HG03565 (cell line): ENCODE measurements around the gene CCR5.
"Not testable (repeated sequence)": the region's sequence is repeated elsewhere in the genome, so short reads cannot be mapped to it uniquely, and the experiment has no call there.

Experiments used
- ATAC-seq: cut with Tn5 transposase; IDR thresholded peaks from one replicate; pipeline ENCODE4 v1.9.1; 2021; ENCODE audit warnings: mild to moderate bottlenecking, moderate library complexity; ENCODE audit not compliant: unreplicated experiment

Gene CCR5

GRCh38 chr3:46383211-46383950 lies 12.6 kb downstream of the CCR5 start:
- no peak for ATAC-seq

GRCh38 chr3:46383951-46384330 lies 13.2 kb downstream of the CCR5 start:
- ATAC-seq = no peak

GRCh38 chr3:46386205-46386604 lies 15.5 kb downstream of the CCR5 start:
- ATAC-seq = no peak

- ATAC-seq = not testable (repeated sequence)
Measured at GRCh38 chr3:46388847-46389246, 18.1 kb downstream of the CCR5 start.

GRCh38 chr3:46389306-46389705 lies 18.6 kb downstream of the CCR5 start:
- ATAC-seq = no peak

- not testable (repeated sequence) for ATAC-seq
Measured at GRCh38 chr3:46391526-46391925, 20.8 kb downstream of the CCR5 start.

GRCh38 chr3:46393011-46393410 lies 22.3 kb downstream of the CCR5 start:
- no peak for ATAC-seq

- ATAC-seq = no peak
Measured at GRCh38 chr3:46393554-46394434, 23.0 kb downstream of the CCR5 start.

GRCh38 chr3:46395210-46395661 lies 24.5 kb downstream of the CCR5 start:
- no peak for ATAC-seq

- ATAC-seq = no peak
Measured at GRCh38 chr3:46395766-46396530, 25.2 kb downstream of the CCR5 start.

GRCh38 chr3:46397111-46397510 lies 26.4 kb downstream of the CCR5 start:
- no peak for ATAC-seq

GRCh38 chr3:46398186-46398955 lies 27.6 kb downstream of the CCR5 start:
- no peak for ATAC-seq

- ATAC-seq = no peak
Measured at GRCh38 chr3:46399098-46399497, 28.4 kb downstream of the CCR5 start.

GRCh38 chr3:46399557-46399956 lies 28.8 kb downstream of the CCR5 start:
- no peak for ATAC-seq

- ATAC-seq = no peak
Measured at GRCh38 chr3:46400000-46400734, 29.4 kb downstream of the CCR5 start.

GRCh38 chr3:46400846-46401245 lies 30.1 kb downstream of the CCR5 start:
- ATAC-seq = no peak

GRCh38 chr3:46401579-46401978 lies 30.8 kb downstream of the CCR5 start:
- ATAC-seq = no peak

GRCh38 chr3:46402902-46403301 lies 32.2 kb downstream of the CCR5 start:
- not testable (repeated sequence) for ATAC-seq

- ATAC-seq = no peak
Measured at GRCh38 chr3:46405301-46406019, 34.7 kb downstream of the CCR5 start.
